ENCODE results near the gene USH2A. TPM values are rescaled to one million over a fixed set of nuclear protein-coding genes. Genes with fewer than 3 reads are reported as not detected.

The USH2A gene
- total RNA-seq, 1 experiment from 2014 or later = not detected

DNA sequence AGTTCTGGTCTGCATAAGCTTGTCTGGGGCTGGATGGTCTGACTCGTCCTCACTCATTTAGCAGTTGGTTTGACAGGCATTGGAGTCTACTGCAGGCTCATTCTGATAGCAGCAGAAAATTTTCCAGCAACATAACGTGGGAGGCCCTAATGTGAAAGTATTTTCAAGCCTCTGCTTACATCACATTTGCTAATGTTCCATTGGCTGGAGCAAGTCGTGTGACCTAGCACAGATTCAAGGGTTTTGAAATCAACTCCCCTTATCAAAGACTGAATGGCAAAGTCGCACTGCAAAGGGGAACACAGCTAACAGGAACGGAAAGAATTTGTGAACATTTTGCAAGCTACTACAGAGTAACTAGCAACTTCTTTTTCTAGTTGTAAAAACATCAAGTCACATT is 2.3 kb upstream of the USH2A start:
- no TSS peak for BruUV-seq (replicated peaks)
- H3K9me3 ChIP-seq (ENCODE audit: control insufficient read depth in 1 of 2, insufficient read depth in 1 of 2, low read depth in 1 of 2, low read length in 2 of 2) = peaks cover 0 to 5% of the 10 kb centered on the region in 2 experiments; a peak in 2 of 4 replicates

More for the DNA sequence above, 2.3 kb upstream of the USH2A start:
- no peak for DNase-seq (ENCODE audit: low read depth, low spot score)
- Histone ChIP-seq H3K79me2 (ENCODE audit: insufficient read depth, low read length) (no peaks in the 10 kb centered on the region), H3K9me2 (ENCODE audit: insufficient read depth) (no peaks in the 10 kb centered on the region), H3K27ac (ENCODE audit: low read depth, low read length) (no peak overlapping the region), H3K9ac (ENCODE audit: low read length) (no peak overlapping the region), H3K4me3 (replicated peaks in 1 of 2; ENCODE audit: low read depth in 1 of 2, low read length in 2 of 2) (no peak overlapping the region), H3K27me3 (ENCODE audit: insufficient read depth, low read length) (no peaks in the 10 kb centered on the region), H3K4me2 (ENCODE audit: low read length) (no peak overlapping the region), H3K36me3 (ENCODE audit: control insufficient read depth in 1 of 2, insufficient read depth in 2 of 2, low read length in 2 of 2) (no peaks in the 10 kb centered on the region), H2AFZ (ENCODE audit: low read depth, low read length, poor library complexity, severe bottlenecking) (no peak overlapping the region), H3K4me1 (ENCODE audit: control insufficient read depth in 1 of 2, insufficient read depth in 2 of 2, low read length in 2 of 2) (no peaks in the 10 kb centered on the region), H4K20me1 (ENCODE audit: insufficient read depth) (no peaks in the 10 kb centered on the region)
- intact Hi-C loops (cut with micrococcal nuclease) = no loop called here
- RAD21 ChIA-PET (ENCODE audit: low non-redundant PET in 1 of 2, low total read pairs in 2 of 2, uncharacterized antibody in 2 of 2, unreplicated experiment in 2 of 2) = no interaction called here
- POLR2A ChIA-PET = no interaction called here
- TF ChIP-seq CEBPB (IDR thresholded peaks at IDR 0.05; ENCODE audit: low read depth) = no peak
- TF ChIP-seq, protein P1, sequence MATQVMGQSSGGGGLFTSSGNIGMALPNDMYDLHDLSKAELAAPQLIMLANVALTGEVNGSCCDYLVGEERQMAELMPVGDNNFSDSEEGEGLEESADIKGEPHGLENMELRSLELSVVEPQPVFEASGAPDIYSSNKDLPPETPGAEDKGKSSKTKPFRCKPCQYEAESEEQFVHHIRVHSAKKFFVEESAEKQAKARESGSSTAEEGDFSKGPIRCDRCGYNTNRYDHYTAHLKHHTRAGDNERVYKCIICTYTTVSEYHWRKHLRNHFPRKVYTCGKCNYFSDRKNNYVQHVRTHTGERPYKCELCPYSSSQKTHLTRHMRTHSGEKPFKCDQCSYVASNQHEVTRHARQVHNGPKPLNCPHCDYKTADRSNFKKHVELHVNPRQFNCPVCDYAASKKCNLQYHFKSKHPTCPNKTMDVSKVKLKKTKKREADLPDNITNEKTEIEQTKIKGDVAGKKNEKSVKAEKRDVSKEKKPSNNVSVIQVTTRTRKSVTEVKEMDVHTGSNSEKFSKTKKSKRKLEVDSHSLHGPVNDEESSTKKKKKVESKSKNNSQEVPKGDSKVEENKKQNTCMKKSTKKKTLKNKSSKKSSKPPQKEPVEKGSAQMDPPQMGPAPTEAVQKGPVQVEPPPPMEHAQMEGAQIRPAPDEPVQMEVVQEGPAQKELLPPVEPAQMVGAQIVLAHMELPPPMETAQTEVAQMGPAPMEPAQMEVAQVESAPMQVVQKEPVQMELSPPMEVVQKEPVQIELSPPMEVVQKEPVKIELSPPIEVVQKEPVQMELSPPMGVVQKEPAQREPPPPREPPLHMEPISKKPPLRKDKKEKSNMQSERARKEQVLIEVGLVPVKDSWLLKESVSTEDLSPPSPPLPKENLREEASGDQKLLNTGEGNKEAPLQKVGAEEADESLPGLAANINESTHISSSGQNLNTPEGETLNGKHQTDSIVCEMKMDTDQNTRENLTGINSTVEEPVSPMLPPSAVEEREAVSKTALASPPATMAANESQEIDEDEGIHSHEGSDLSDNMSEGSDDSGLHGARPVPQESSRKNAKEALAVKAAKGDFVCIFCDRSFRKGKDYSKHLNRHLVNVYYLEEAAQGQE (IDR thresholded peaks at IDR 0.05; ENCODE audit: low read depth) = no peak
- TF ChIP-seq CBX3 (IDR thresholded peaks at IDR 0.05; ENCODE audit: low read depth) = no peak
- no peak for TF ChIP-seq YY1 (IDR thresholded peaks at IDR 0.05; ENCODE audit: extremely low read depth, insufficient replicate concordance, low read depth, low read length)
- TF ChIP-seq EZH2phosphoT487 (IDR thresholded peaks at IDR 0.05; ENCODE audit: borderline replicate concordance) = no peak
- TF ChIP-seq SRF (IDR thresholded peaks at IDR 0.05; ENCODE audit: low read depth) = no peak
- TF ChIP-seq, protein P2, sequence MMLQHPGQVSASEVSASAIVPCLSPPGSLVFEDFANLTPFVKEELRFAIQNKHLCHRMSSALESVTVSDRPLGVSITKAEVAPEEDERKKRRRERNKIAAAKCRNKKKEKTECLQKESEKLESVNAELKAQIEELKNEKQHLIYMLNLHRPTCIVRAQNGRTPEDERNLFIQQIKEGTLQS (IDR thresholded peaks at IDR 0.05) = no peak
- no peak for TF ChIP-seq POLR2A (IDR thresholded peaks at IDR 0.05; ENCODE audit: borderline replicate concordance, extremely low read depth, insufficient read depth, insufficient read length)
- TF ChIP-seq JUND (IDR thresholded peaks at IDR 0.05) = no peak
- no peak for TF ChIP-seq TCF7L2 (IDR thresholded peaks at IDR 0.05; ENCODE audit: borderline replicate concordance, extremely low read depth, insufficient read depth, insufficient read length)
- TF ChIP-seq CTCF (IDR thresholded peaks at IDR 0.05 in 2 of 3, conservative IDR thresholded peaks at IDR 0.05 in 1 of 3; ENCODE audit: borderline replicate concordance in 1 of 3, insufficient read depth in 1 of 3, low read depth in 2 of 3, low read length in 2 of 3) = no peak
- TF ChIP-seq POLR2AphosphoS5 (IDR thresholded peaks at IDR 0.05; ENCODE audit: low read depth, low read length) = no peak
- TF ChIP-seq, protein P3, sequence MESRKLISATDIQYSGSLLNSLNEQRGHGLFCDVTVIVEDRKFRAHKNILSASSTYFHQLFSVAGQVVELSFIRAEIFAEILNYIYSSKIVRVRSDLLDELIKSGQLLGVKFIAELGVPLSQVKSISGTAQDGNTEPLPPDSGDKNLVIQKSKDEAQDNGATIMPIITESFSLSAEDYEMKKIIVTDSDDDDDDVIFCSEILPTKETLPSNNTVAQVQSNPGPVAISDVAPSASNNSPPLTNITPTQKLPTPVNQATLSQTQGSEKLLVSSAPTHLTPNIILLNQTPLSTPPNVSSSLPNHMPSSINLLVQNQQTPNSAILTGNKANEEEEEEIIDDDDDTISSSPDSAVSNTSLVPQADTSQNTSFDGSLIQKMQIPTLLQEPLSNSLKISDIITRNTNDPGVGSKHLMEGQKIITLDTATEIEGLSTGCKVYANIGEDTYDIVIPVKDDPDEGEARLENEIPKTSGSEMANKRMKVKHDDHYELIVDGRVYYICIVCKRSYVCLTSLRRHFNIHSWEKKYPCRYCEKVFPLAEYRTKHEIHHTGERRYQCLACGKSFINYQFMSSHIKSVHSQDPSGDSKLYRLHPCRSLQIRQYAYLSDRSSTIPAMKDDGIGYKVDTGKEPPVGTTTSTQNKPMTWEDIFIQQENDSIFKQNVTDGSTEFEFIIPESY (IDR thresholded peaks at IDR 0.05; ENCODE audit: extremely low read depth, insufficient replicate concordance, low read length) = no peak
- TF ChIP-seq EGR1 (IDR thresholded peaks at IDR 0.05; ENCODE audit: low read depth) = no peak
- TF ChIP-seq, protein P4, sequence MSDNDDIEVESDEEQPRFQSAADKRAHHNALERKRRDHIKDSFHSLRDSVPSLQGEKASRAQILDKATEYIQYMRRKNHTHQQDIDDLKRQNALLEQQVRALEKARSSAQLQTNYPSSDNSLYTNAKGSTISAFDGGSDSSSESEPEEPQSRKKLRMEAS (IDR thresholded peaks at IDR 0.05) = no peak
- no peak for TF ChIP-seq ELF1 (IDR thresholded peaks at IDR 0.05; ENCODE audit: borderline replicate concordance, low read depth)
- no peak for TF ChIP-seq RAD21 (IDR thresholded peaks at IDR 0.05; ENCODE audit: low read depth)
- CTCF ChIA-PET = no interaction called here
- no peak for ATAC-seq

Measured in HCT116 (cell line).